ENCODE measurements around the gene PROSER3. TPM values are rescaled to one million over a fixed set of nuclear protein-coding genes. Genes with fewer than 3 reads are reported as not detected.

Gene PROSER3
- total RNA-seq, 2 experiments from 2014 or later: 47.1 to 52.4 TPM

- CTCF ChIA-PET: no interaction called here
- peaks cover 33% of the 10 kb centered on the region for H3K36me3 Mint-ChIP-seq (ENCODE audit: low read depth)
- no peak overlapping the region for H3K4me3 Mint-ChIP-seq
- H3K9me3 Mint-ChIP-seq: no peaks in the 10 kb centered on the region
- peaks cover 23% of the 10 kb centered on the region for H3K4me1 Mint-ChIP-seq
- H3K27me3 Mint-ChIP-seq: no peaks in the 10 kb centered on the region
- POLR2A ChIA-PET: no interaction called here
- no peak overlapping the region for H3K27ac Mint-ChIP-seq
- DNase-seq: no peak
These were observed 22.1 kb downstream of the PROSER3 start for GRCh38 chr19:35780058-35780457.

GRCh38 chr19:35780717-35781116 lies 22.7 kb downstream of the PROSER3 start:
- POLR2A ChIA-PET: no interaction called here
- peaks cover 33% of the 10 kb centered on the region for H3K36me3 Mint-ChIP-seq (ENCODE audit: low read depth)
- CTCF ChIA-PET: no interaction called here

GRCh38 chr19:35781650-35782049 lies 23.7 kb downstream of the PROSER3 start:
- Mint-ChIP-seq H3K4me1 (peaks cover 15% of the 10 kb centered on the region), H3K27ac (no peak overlapping the region), H3K4me3 (no peak overlapping the region), H3K9me3 (no peaks in the 10 kb centered on the region), H3K36me3 (ENCODE audit: low read depth) (peaks cover 33% of the 10 kb centered on the region), H3K27me3 (no peaks in the 10 kb centered on the region)
- POLR2A ChIA-PET: no interaction called here
- CTCF ChIA-PET: no interaction called here
- DNase-seq: no peak

More at GRCh38 chr19:35780717-35781116, 22.7 kb downstream of the PROSER3 start:
- Mint-ChIP-seq H3K9me3 (no peaks in the 10 kb centered on the region), H3K4me3 (no peak overlapping the region), H3K27ac (no peak overlapping the region), H3K4me1 (peaks cover 22% of the 10 kb centered on the region), H3K27me3 (no peaks in the 10 kb centered on the region)
- no peak for DNase-seq

GRCh38 chr19:35782589-35782988 lies 24.6 kb downstream of the PROSER3 start:
- H3K27ac Mint-ChIP-seq: no peak overlapping the region
- CTCF ChIA-PET: no interaction called here

GRCh38 chr19:35783469-35784434 lies 25.8 kb downstream of the PROSER3 start:
- Mint-ChIP-seq H3K36me3 (ENCODE audit: low read depth) (peaks cover 26% of the 10 kb centered on the region), H3K27ac (no peak overlapping the region), H3K9me3 (no peaks in the 10 kb centered on the region), H3K4me3 (no peak overlapping the region), H3K27me3 (no peaks in the 10 kb centered on the region), H3K4me1 (peaks cover 3% of the 10 kb centered on the region)
- CTCF ChIA-PET: no interaction called here
- no peak for DNase-seq
- POLR2A ChIA-PET: no interaction called here

More at GRCh38 chr19:35782589-35782988, 24.6 kb downstream of the PROSER3 start:
- POLR2A ChIA-PET: no interaction called here
- Mint-ChIP-seq H3K36me3 (ENCODE audit: low read depth) (peaks cover 33% of the 10 kb centered on the region), H3K4me3 (no peak overlapping the region), H3K27me3 (no peaks in the 10 kb centered on the region), H3K4me1 (peaks cover 6% of the 10 kb centered on the region), H3K9me3 (no peaks in the 10 kb centered on the region)
- DNase-seq: no peak

GRCh38 chr19:35784503-35785338 lies 26.7 kb downstream of the PROSER3 start:
- ChIA-PET CTCF (no interaction called here), POLR2A (no interaction called here)
- H3K4me3 Mint-ChIP-seq: no peak overlapping the region
- no peak overlapping the region for H3K27ac Mint-ChIP-seq
- no peak for DNase-seq
- no peaks in the 10 kb centered on the region for H3K27me3 Mint-ChIP-seq
- no peaks in the 10 kb centered on the region for H3K4me1 Mint-ChIP-seq
- no peaks in the 10 kb centered on the region for H3K9me3 Mint-ChIP-seq
- H3K36me3 Mint-ChIP-seq (ENCODE audit: low read depth): peaks cover 20% of the 10 kb centered on the region

- ChIA-PET CTCF (no interaction called here), POLR2A (no interaction called here)
- Mint-ChIP-seq H3K4me3 (no peak overlapping the region), H3K9me3 (no peaks in the 10 kb centered on the region), H3K4me1 (no peaks in the 10 kb centered on the region), H3K27ac (no peak overlapping the region), H3K27me3 (no peaks in the 10 kb centered on the region), H3K36me3 (ENCODE audit: low read depth) (peaks cover 16% of the 10 kb centered on the region)
- DNase-seq: no peak
These were observed 27.3 kb downstream of the PROSER3 start for GRCh38 chr19:35785339-35785627.

- no peak for DNase-seq
- Mint-ChIP-seq H3K36me3 (ENCODE audit: low read depth) (peaks cover 10% of the 10 kb centered on the region), H3K4me3 (no peak overlapping the region), H3K4me1 (no peaks in the 10 kb centered on the region), H3K27ac (no peak overlapping the region), H3K9me3 (no peaks in the 10 kb centered on the region), H3K27me3 (no peaks in the 10 kb centered on the region)
- ChIA-PET CTCF (no interaction called here), POLR2A (no interaction called here)
These were observed 28.6 kb downstream of the PROSER3 start for GRCh38 chr19:35786299-35787160.

GRCh38 chr19:35787227-35787799 lies 29.3 kb downstream of the PROSER3 start:
- H3K27ac Mint-ChIP-seq: no peak overlapping the region
- H3K9me3 Mint-ChIP-seq: no peaks in the 10 kb centered on the region
- H3K4me1 Mint-ChIP-seq: no peaks in the 10 kb centered on the region
- peaks cover 8% of the 10 kb centered on the region for H3K36me3 Mint-ChIP-seq (ENCODE audit: low read depth)
- no peaks in the 10 kb centered on the region for H3K27me3 Mint-ChIP-seq
- no peak for DNase-seq
- CTCF ChIA-PET: no interaction called here
- H3K4me3 Mint-ChIP-seq: no peak overlapping the region
- POLR2A ChIA-PET: no interaction called here

GRCh38 chr19:35788205-35788960 lies 30.4 kb downstream of the PROSER3 start:
- CTCF ChIA-PET: no interaction called here
- Mint-ChIP-seq H3K27me3 (no peaks in the 10 kb centered on the region), H3K9me3 (no peaks in the 10 kb centered on the region), H3K4me3 (no peak overlapping the region), H3K27ac (no peak overlapping the region), H3K4me1 (no peaks in the 10 kb centered on the region), H3K36me3 (ENCODE audit: low read depth) (peaks cover 2% of the 10 kb centered on the region)
- POLR2A ChIA-PET: interaction anchor here (1.3 kb wide), 1 partner anchor 16 kb away, joined by 3 read pairs; no protein-coding TSS in a partner anchor
- no peak for DNase-seq

- Mint-ChIP-seq H3K9me3 (no peaks in the 10 kb centered on the region), H3K27ac (no peak overlapping the region), H3K36me3 (ENCODE audit: low read depth) (no peaks in the 10 kb centered on the region), H3K4me1 (no peaks in the 10 kb centered on the region), H3K4me3 (no peak overlapping the region), H3K27me3 (peaks cover 4% of the 10 kb centered on the region)
- no peak for DNase-seq
- ChIA-PET POLR2A (interaction anchor here (0.6 to 1.3 kb wide), 3 partner anchors 17 to 49 kb away, joined by 3 read pairs; no protein-coding TSS in a partner anchor), CTCF (no interaction called here)
These were observed 31.4 kb downstream of the PROSER3 start for GRCh38 chr19:35789195-35789977.
